IPS-15b (cell line): ENCODE measurements around the gene CDH8.

ENCODE experiments used
- H3K27me3 ChIP-seq: one replicate; pipeline ENCODE4 v1.6.1; 2013; ENCODE audit warnings: low read length; ENCODE audit not compliant: control insufficient read depth, insufficient read depth
- H3K36me3 ChIP-seq: one replicate; pipeline ENCODE4 v1.6.1; 2013; ENCODE audit warnings: low read length; ENCODE audit not compliant: control insufficient read depth, insufficient read depth
- H3K4me1 ChIP-seq: one replicate; pipeline ENCODE4 v1.6.1; 2013; ENCODE audit warnings: mild to moderate bottlenecking, low read length; ENCODE audit not compliant: control insufficient read depth, insufficient read depth
- H3K4me3 ChIP-seq: one replicate; pipeline ENCODE4 v1.5.1; 2013; ENCODE audit warnings: low read depth, low read length
- H3K9ac ChIP-seq: one replicate; pipeline ENCODE4 v1.6.1; 2013; ENCODE audit warnings: low read depth, mild to moderate bottlenecking, low read length
- H3K9me3 ChIP-seq: one replicate; pipeline ENCODE4 v1.6.1; 2013; ENCODE audit warnings: mild to moderate bottlenecking, low read length; ENCODE audit not compliant: control insufficient read depth, insufficient read depth

Gene CDH8

DNA sequence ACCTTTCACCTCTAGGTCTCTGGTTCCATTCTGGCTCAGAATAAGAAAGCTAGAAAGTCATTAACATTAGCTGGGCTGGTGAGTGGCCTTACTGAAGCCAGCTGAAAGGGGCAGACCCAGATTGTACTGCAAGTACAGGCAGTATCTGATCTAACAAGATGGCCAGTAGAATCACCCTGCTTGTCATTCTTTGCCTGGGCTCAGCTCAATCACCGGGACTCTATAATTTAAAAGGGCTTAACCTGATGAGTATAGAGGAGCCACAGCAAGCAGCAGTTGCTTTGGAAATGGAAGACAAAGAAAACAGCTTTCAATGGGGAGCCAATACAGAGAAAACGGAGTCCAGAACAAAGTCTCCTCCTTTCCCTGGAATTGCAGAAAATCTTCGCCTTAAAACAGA, 13.6 kb downstream of the CDH8 start:
- H3K9me3 ChIP-seq: no peaks in the 10 kb centered on the region
- peaks cover 22% of the 10 kb centered on the region for H3K4me1 ChIP-seq
- H3K9ac ChIP-seq: no peak overlapping the region
- no peaks in the 10 kb centered on the region for H3K27me3 ChIP-seq
- H3K36me3 ChIP-seq: no peaks in the 10 kb centered on the region
- no peak overlapping the region for H3K4me3 ChIP-seq

GRCh38 chr16:62021161-62021581, 15.1 kb downstream of the CDH8 start:
- Histone ChIP-seq H3K27me3 (no peaks in the 10 kb centered on the region), H3K9ac (no peak overlapping the region), H3K4me3 (no peak overlapping the region), H3K4me1 (peaks cover 23% of the 10 kb centered on the region), H3K36me3 (no peaks in the 10 kb centered on the region), H3K9me3 (no peaks in the 10 kb centered on the region)

DNA sequence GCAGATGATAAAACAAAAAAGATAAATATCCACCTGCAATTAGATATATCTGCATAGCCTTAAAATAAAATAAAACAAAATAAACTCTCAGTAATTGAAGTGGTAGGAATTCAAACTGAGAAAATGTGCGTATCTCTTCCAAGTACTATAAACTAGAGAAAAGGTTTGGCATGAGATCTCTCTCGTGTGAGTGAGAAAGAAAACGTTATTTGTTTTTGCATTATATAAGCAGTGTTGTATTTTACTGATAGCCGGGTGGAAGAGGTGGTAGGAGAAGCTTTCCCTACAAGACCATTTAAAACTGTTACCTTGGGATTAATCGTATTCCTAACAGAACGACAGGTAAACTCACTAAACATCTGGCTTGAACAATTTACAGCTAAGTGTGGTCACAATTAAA, 15.6 kb downstream of the CDH8 start:
- H3K9ac ChIP-seq: no peak overlapping the region
- H3K27me3 ChIP-seq: no peaks in the 10 kb centered on the region
- no peaks in the 10 kb centered on the region for H3K9me3 ChIP-seq
- peaks cover 23% of the 10 kb centered on the region for H3K4me1 ChIP-seq
- H3K36me3 ChIP-seq: no peaks in the 10 kb centered on the region
- H3K4me3 ChIP-seq: no peak overlapping the region

DNA sequence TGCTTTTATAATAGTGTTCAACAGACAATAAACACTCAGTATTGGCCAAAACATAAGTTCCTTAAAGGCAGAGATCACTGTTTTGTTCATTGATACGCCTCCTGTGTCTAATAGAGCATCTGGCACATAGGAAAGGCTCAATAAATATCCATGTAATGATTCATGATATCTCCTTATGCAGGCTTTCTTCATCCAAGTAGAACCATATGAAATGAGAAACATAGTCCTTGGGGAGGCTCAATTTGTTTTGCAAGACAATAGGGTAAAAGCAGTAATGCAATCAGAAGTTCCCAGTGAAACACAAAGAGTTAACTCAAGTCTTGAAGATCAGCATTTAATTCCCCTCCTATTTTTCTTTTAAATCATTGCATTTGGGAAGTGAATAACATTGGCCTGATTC, 16.4 kb downstream of the CDH8 start:
- H3K36me3 ChIP-seq: no peaks in the 10 kb centered on the region
- H3K27me3 ChIP-seq: no peaks in the 10 kb centered on the region
- no peaks in the 10 kb centered on the region for H3K9me3 ChIP-seq
- H3K4me1 ChIP-seq: peaks cover 23% of the 10 kb centered on the region
- no peak overlapping the region for H3K4me3 ChIP-seq
- H3K9ac ChIP-seq: no peak overlapping the region

DNA sequence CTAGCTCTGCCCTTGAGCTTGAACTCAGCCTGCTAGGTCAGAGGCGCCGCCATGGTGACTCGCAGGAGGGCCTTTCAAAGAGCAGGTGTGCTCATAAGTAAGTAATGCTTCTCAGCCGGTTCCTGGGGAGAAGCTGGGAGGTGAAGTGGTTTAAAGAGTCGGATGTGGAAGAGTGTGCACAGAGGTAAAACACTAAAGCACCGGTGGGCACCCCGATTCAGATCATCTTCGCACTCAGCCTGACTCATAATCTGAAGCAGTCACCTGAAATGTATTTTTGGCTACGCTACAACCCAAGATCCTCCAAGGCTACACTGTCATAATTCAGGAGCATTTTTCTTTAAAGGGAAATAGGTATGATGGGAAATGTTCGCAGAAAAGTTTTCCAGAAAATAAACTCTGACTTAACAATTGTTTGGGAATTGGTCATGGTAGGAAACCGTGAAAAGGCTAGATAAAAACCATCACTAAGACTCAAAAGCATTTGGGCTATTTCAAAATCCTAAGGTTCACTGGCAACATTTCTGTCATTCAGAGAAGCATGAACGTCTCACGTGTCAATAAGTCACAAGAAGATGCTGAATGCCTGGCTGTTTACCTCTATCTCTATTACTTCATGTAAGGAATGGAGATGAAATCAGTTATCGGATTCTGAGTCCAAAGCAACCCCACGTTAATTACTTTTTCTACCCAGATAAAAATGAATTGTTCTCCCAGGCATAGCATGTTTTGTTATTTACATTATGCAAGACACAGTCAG, 17.8 kb downstream of the CDH8 start:
- Histone ChIP-seq H3K27me3 (no peaks in the 10 kb centered on the region), H3K36me3 (no peaks in the 10 kb centered on the region), H3K4me1 (peaks cover 29% of the 10 kb centered on the region), H3K9ac (no peak overlapping the region), H3K4me3 (no peak overlapping the region), H3K9me3 (no peaks in the 10 kb centered on the region)

DNA sequence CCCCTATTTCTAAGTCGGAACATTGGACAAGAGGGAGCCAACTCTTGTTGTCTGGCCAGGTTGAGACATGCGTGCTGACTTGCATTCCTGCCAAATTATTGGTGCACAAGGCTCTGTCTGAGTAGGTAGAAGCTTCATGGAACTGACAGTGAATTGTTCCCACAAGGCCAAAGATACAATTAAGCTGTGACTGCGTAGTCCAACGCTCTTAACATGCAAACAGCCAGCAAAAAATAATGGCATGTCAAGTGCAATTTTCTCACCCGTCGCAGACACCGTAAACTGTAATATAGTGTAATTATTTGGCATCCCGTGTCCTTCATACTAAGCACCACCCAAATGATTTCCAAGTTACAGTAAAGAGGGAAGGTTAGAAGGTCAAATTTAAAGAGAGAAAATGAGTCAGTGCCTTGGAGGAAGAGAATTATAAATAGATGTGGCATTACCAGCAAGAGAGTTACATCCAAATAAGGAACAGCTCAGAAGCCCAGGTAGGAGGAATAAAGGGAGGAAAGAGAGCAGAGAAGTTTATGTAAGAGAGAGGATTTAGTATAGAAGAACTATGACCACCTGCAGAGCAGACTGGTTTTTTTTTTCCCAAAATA, 21.8 kb downstream of the CDH8 start:
- Histone ChIP-seq H3K9me3 (no peaks in the 10 kb centered on the region), H3K4me1 (peaks cover 21% of the 10 kb centered on the region), H3K36me3 (no peaks in the 10 kb centered on the region), H3K9ac (no peak overlapping the region), H3K4me3 (no peak overlapping the region), H3K27me3 (no peaks in the 10 kb centered on the region)

- H3K36me3 ChIP-seq: no peaks in the 10 kb centered on the region
- no peak overlapping the region for H3K4me3 ChIP-seq
- H3K4me1 ChIP-seq: peaks cover 9% of the 10 kb centered on the region
- H3K27me3 ChIP-seq: no peaks in the 10 kb centered on the region
- H3K9me3 ChIP-seq: no peaks in the 10 kb centered on the region
- no peak overlapping the region for H3K9ac ChIP-seq
These were observed 26.1 kb downstream of the CDH8 start for GRCh38 chr16:62010186-62010585.

DNA sequence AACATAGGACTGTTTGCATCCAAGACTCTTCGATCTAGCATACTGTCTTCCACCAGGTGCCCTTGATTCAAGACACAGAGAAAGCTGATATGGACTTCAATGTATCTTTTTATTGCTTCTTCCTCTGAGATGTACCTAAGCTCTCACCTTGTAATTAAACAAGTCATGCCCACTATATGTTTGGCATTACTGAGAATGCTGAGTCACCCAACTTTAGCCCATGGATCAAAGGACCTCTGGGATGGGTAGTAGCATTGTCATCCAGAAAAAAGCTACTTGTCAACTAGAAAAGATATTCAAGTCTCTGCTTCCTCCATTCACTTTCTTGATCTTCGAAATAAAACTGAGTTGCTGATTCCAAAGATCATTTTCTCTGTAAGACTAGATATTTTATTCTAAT, 37.8 kb downstream of the CDH8 start:
- H3K9ac ChIP-seq: no peak overlapping the region
- no peaks in the 10 kb centered on the region for H3K9me3 ChIP-seq
- H3K4me3 ChIP-seq: no peak overlapping the region
- peaks cover 8% of the 10 kb centered on the region for H3K4me1 ChIP-seq
- H3K27me3 ChIP-seq: no peaks in the 10 kb centered on the region
- no peaks in the 10 kb centered on the region for H3K36me3 ChIP-seq

DNA sequence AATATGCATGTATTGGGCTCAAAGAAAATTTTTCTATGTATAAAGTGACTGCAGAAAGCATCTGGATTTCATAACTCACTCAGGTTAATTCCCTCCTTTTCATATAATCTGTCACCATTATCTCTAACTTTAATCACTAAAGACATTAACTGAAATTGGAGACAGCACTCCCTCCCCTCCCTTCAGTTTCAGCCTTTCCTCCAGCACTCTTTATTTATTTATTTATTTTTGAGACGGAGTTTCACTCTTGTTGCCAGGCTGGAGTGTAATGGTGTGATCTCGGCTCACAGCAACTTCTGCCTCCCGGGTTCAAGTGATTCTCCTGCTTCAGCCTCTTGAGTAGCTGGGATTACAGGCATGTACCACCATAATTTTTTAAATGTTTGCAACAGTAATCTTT, 43.1 kb downstream of the CDH8 start:
- Histone ChIP-seq H3K36me3 (no peaks in the 10 kb centered on the region), H3K4me3 (no peak overlapping the region), H3K4me1 (peaks cover 8% of the 10 kb centered on the region), H3K9ac (no peak overlapping the region), H3K27me3 (no peaks in the 10 kb centered on the region), H3K9me3 (no peaks in the 10 kb centered on the region)

GRCh38 chr16:61987474-61988012, 48.7 kb downstream of the CDH8 start:
- H3K4me1 ChIP-seq: peaks cover 9% of the 10 kb centered on the region
- H3K9ac ChIP-seq: no peak overlapping the region
- no peaks in the 10 kb centered on the region for H3K9me3 ChIP-seq
- no peaks in the 10 kb centered on the region for H3K27me3 ChIP-seq
- H3K4me3 ChIP-seq: no peak overlapping the region
- H3K36me3 ChIP-seq: no peaks in the 10 kb centered on the region

DNA sequence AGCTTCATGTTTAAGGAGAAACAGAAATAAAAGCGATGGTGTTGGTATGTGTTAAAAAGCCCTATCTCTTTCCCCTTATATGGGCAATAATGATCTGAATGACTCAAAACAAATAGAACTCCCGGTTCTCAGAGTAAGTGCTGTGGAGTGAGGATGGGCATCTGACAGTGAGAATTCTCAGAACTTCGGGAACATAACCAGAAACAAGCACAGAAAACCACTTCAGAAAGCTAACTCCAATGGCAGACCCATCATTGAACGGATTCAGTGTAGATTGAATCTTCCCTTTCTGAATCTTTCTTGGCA, 67.2 kb downstream of the CDH8 start:
- peaks cover 15% of the 10 kb centered on the region for H3K4me1 ChIP-seq
- H3K9me3 ChIP-seq: no peaks in the 10 kb centered on the region
- no peak overlapping the region for H3K4me3 ChIP-seq
- H3K27me3 ChIP-seq: no peaks in the 10 kb centered on the region
- H3K36me3 ChIP-seq: no peaks in the 10 kb centered on the region
- no peak overlapping the region for H3K9ac ChIP-seq
